GM18909 (cell line): ENCODE results near the gene OSBPL8.

Source experiments
- ATAC-seq: cut with Tn5 transposase; IDR thresholded peaks from one replicate; pipeline ENCODE4 v1.9.1; 2021; ENCODE audit warnings: mild to moderate bottlenecking; ENCODE audit not compliant: unreplicated experiment, poor library complexity

The OSBPL8 gene

DNA sequence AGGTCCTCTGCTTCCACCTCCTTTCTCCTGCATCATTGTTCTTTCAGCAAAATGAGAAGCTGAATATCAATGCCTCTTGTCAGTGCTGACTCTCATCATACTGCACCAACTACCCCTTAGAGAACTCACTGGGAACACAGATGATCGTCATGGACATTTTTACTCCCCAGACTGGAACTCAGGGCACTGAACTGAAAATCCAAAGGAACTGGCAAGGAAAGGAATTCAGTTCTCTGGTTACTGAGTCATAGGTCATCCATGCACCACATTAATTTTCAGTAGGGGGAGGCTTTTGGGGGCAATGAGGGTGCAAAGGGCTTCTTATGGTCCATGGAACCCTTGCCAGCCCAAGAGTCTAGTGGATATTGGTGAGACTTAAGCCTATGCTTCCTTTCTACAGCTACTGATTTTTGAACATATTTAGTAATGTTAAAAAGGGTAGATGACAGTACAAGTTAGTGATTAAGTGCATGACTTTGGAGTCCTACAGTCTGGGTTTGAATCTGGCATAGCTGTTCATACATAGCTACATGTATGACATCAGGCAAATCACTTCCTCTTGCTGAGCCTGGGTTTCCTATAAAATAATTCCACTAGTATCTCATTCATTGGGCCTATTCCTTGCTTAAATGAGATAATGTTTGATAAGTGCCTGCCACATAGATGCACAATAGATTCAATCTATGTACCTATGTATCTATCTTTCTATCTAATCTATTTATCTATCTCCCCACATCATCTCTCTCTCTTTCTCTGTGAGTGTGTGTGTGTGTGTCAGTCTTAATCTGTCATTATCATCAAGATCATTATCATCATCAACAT, 240.6 kb downstream of the OSBPL8 start:
- ATAC-seq = no peak

DNA sequence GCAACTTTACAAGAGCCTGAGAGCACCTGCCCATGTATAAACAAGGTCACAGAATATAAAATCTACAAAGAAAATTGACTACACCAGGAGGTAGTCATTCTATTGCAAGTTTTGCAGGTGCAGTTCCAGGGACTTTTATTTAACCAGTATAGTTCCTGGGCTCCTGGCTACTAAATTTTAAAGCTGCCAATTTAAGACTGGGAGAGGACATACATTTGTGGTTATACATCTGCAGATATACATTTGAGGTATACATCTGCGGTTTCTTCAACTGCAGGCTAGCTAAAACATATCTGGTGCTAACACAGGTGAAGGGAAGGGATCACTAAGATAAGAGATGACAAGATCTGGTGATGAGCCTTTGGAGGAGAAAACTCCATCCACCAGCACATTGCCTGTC, 241.6 kb downstream of the OSBPL8 start:
- no peak for ATAC-seq

DNA sequence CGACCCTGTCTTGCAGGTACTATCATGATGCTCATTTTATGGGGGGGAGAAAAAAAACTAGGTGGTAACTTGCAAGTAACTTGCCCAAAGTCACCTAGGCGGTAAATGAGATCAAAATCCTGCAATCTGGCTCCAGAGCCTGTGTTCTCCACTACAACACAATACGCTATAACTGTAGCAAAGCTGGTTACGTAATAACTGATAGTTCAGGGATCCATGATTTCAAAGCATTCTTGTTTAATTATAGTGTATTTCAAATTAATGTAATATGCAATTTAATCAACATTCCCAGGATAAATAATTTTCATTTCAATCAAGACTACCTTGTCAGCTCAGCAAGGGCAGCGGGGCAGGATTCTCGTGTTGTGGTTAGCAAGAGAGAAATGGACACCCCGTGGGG, 243.1 kb downstream of the OSBPL8 start:
- ATAC-seq = no peak

DNA sequence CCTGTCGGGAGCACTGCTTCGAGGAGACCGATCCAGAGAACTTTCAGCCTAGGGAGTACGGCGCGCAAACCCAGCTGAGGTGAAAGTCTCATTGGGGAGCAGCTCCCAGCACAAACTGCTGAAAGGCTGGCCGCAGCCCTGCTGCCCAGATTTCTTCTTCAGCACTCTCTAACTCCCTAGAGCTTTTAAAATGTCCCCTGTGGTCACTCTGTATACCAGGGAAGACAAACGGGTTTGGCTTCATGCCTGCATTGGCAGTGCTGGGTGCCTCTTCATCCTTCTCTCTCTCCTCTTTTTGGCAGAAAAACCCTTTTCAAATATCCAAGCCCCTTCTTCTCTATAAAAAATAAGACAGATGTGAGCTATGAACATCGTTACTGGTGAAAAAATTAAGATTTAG, 246.3 kb downstream of the OSBPL8 start:
- no peak for ATAC-seq

DNA sequence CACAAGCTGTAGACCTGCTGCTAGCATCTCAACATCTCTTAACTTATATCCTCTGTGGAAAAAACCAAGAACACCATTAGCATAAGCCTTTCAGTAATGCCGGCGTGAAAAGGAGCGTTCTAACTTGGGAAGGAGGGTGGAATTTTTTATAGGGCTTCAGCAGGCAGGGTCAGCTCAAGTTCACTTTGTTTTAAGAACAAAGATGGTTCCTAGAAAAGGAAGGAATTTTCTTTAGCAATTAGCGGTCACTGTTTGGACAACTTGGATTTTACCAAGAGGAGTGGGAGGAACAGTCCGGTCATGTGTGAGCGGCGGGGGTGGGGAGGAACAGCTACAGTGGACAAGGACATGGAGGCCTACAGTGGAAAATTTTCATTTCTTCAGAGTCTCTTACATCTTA, 247.3 kb downstream of the OSBPL8 start:
- ATAC-seq = no peak

GRCh38 chr12:76311796-76312195, 247.8 kb downstream of the OSBPL8 start:
- no peak for ATAC-seq

- no peak for ATAC-seq
These were observed 249.5 kb downstream of the OSBPL8 start for GRCh38 chr12:76310110-76310509.

- no peak for ATAC-seq
These were observed 250.7 kb downstream of the OSBPL8 start for GRCh38 chr12:76308866-76309265.

GRCh38 chr12:76307083-76307482, 252.5 kb downstream of the OSBPL8 start:
- ATAC-seq = no peak

DNA sequence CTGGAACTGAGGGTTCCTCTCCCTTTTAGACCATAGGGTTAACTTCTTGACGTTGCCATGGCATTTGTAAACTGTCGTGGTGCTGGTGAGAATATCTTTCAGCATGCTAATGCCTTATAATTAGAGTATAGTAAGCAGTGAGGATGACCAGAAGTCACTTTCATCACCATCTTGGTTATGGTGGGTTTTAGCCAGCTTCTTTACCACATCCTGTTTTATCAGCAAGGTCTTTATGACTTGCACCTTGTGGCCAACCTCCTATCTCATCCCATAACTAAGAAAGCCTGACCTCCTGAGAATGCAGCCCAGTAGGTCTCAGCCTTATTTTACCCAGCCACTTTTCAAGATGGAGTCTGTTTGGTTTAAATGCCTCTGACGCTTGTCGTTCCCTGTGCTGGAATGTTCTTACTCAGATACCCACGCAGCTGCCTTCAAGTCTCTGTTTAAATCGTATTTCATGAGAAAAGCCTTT, 255.5 kb downstream of the OSBPL8 start:
- ATAC-seq = no peak

- no peak for ATAC-seq
These were observed 256.2 kb downstream of the OSBPL8 start for GRCh38 chr12:76303365-76303764.
